ENCODE data around the gene FBLN1. TPM values are rescaled to one million over a fixed set of nuclear protein-coding genes. Genes with fewer than 3 reads are reported as not detected.
A peak's percentile ranks its signal among the peaks of the same experiment; 100 is the strongest.
"Not testable (repeated sequence)": the region's sequence is repeated elsewhere in the genome, so short reads cannot be mapped to it uniquely, and the experiment has no call there.

The FBLN1 gene
- total and polyA plus RNA-seq, 12 donors = 31.3 to 126 (median 51.0) TPM

DNA sequence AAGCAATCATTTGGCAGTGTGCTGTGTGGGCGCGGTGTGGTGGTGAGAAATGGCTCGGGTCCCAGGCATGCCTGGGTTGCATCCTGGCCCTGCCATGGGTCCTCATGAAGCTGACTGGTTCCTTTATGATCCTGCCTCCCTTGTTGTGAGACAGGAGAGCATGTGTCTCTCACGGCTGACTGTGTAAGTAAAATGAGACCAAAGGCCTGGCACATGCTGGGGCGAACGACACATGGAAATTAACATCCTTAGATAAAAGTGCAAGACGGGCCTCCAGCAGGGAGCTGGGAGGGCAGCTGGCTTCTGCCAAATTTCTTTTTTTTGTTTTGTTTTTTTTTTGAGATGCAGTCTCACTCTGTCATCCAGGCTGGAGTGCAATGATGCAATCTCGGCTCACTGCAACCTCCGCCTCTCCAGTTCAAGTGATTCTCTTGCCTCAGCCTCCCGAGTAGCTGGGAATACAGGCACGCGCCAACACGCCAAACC lies 9.4 kb upstream of the FBLN1 start:
- peaks cover 0 to 21% (median 4%) of the 10 kb centered on the region in 9 donors for H3K4me1 ChIP-seq
- no peaks in the 10 kb centered on the region for H3K36me3 ChIP-seq
- peaks cover 0 to 5% (median 0%) of the 10 kb centered on the region in 11 donors for H3K9me3 ChIP-seq
- 74 to 75% methylated on average over 13 of the region's 13 CpGs for WGBS, 2 donors
- H3K27me3 ChIP-seq = peaks cover 0 to 7% (median 3%) of the 10 kb centered on the region in 7 donors
- no peak overlapping the region for H3K4me3 ChIP-seq
- TF ChIP-seq, protein P1, sequence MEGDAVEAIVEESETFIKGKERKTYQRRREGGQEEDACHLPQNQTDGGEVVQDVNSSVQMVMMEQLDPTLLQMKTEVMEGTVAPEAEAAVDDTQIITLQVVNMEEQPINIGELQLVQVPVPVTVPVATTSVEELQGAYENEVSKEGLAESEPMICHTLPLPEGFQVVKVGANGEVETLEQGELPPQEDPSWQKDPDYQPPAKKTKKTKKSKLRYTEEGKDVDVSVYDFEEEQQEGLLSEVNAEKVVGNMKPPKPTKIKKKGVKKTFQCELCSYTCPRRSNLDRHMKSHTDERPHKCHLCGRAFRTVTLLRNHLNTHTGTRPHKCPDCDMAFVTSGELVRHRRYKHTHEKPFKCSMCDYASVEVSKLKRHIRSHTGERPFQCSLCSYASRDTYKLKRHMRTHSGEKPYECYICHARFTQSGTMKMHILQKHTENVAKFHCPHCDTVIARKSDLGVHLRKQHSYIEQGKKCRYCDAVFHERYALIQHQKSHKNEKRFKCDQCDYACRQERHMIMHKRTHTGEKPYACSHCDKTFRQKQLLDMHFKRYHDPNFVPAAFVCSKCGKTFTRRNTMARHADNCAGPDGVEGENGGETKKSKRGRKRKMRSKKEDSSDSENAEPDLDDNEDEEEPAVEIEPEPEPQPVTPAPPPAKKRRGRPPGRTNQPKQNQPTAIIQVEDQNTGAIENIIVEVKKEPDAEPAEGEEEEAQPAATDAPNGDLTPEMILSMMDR (IDR thresholded peaks at IDR 0.05) = no peak
- no peak overlapping the region for H3K27ac ChIP-seq
- DNase-seq (no peak), ATAC-seq (peak in 2 of 8 donors; percentile 44 to 61)
- intact Hi-C loops (cut with DNase I) = no loop called here

DNA sequence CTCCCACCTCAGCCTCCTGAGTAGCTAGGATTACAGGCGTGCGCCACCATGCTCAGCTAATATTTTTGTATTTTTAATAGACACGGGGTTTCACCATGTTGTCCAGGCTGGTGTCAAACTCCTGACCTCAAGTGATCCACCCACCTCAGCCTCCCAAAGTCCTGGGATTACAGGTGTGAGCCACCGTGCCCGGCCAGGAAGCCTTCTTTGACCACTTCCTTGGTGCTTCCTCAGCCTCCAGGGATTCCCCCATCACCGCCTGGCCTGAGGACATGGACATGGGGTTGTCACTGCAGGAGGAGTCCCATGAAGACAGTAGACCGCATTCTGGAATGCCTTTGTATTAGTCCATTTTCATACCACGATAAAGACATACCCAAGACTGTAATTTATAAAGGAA lies 8.4 kb upstream of the FBLN1 start:
- 84 to 90% methylated on average over 8 of the region's 8 CpGs for WGBS, 2 donors
- DNase-seq; H3K27me3 ChIP-seq; H3K36me3 ChIP-seq; ATAC-seq; H3K9me3 ChIP-seq; H3K4me3 ChIP-seq; intact Hi-C loops (cut with DNase I); H3K27ac ChIP-seq: not testable (repeated sequence)
- peaks cover 0 to 29% (median 8%) of the 10 kb centered on the region in 9 donors for H3K4me1 ChIP-seq

DNA sequence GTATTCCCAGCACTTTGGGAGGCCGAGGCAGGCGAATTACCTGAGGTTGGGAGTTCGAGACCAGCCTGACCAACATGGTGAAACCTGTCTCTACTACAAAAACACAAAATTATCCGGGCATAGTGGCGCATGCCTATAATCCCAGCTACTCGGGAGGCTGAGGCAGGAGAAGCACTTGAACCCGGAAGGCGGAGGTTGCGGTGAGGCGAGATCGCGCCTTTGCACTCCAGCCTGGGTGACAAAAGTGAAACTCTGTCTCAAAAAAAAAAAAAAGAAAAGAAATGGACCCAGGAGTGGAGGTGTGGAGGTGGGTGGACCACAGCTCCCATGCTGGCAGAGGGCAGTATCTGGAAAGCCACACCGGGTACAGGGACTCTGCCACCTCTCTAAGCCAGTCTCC lies 7.1 kb upstream of the FBLN1 start:
- not testable (repeated sequence) for ATAC-seq, DNase-seq, H3K27ac ChIP-seq, H3K4me3 ChIP-seq, H3K9me3 ChIP-seq, H3K36me3 ChIP-seq
- Histone ChIP-seq H3K27me3 (peaks cover 0 to 10% (median 3%) of the 10 kb centered on the region in 7 donors), H3K4me1 (peaks cover 0 to 30% (median 8%) of the 10 kb centered on the region in 9 donors)
- WGBS, 2 donors = 95 to 96% methylated on average over 13 of the region's 13 CpGs
- intact Hi-C loops (cut with DNase I) = loop anchor here in 2 of 10 donors (5.0 kb wide), 1 partner anchor 33 kb away; no protein-coding TSS in a partner anchor

DNA sequence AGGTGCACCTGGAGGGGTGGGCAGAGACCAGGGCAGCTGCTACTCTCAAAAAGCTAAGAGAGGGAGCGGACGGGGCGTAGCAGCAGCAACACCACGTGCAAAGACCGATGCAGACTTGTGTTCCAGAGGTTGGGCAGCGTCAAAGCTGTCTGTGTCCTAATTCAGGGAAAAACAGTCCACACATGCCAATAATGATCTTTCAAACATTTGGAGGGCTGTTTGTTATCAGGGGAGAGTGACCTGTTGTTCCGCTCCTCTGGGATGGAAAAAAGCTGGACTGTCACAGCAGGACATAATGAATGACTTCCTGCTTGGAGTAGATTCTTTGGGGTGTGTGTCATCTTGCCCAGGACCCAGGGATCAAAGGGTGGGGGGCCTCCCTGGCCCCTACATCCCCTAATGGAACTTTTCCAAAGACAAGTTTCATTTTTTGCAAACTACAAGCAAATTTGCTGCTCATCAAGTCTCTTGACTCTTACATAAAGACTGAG lies 6.2 kb upstream of the FBLN1 start:
- 34 to 42% methylated on average over 7 of the region's 7 CpGs for WGBS, 2 donors
- DNase-seq (no peak), ATAC-seq (peak in 6 of 8 donors; percentile 21 to 55 (median 31))
- H3K4me1 ChIP-seq = peaks cover 0 to 30% (median 8%) of the 10 kb centered on the region in 9 donors
- peaks cover 0 to 15% (median 6%) of the 10 kb centered on the region in 7 donors for H3K27me3 ChIP-seq
- H3K27ac ChIP-seq = peak overlapping the region in 8 of 10 donors; percentile 1 to 71 (median 44)
- no peaks in the 10 kb centered on the region for H3K36me3 ChIP-seq
- TF ChIP-seq, protein P1 (IDR thresholded peaks at IDR 0.05) = no peak
- no peak overlapping the region for H3K4me3 ChIP-seq
- no peaks in the 10 kb centered on the region for H3K9me3 ChIP-seq
- intact Hi-C loops (cut with DNase I) = loop anchor here in 2 of 10 donors (5.0 kb wide), 1 partner anchor 34 kb away; no protein-coding TSS in a partner anchor

DNA sequence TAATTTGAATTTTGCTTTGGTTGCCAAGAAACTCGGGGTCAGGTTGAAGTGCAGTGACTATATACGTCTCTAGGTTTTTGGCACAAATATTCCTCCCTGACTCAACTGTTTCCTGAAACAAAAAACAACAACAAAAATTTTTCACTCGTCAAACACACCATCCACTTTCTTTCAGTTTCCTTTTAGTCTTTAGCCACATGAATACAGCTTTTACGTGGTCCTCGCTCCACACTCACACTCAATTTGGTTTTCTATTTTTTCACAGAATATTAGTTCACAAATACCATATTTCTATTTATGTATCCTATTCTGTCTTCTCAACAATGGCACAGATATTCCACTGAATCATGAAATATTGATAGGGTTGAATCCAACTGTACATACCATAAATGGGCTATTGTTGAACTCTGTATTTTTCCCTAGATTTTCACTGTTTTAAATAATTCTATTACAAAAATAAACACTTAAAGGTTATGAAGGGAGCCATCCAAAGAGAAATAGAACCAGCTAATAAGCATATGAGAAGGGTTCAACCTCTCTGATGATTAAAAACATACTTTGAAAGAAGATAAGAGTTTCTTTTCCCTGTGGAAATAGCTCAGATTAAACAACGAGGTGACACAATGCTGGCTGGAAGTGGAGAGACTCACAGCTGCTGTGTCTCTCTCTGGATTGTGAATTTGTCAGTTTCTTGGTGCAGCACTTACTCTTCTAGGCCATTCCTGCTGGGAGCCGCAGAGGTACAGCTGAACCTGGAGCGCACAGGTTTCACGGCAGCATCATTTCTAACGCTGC lies 5.1 kb upstream of the FBLN1 start:
- intact Hi-C loops (cut with DNase I) = loop anchor here in 2 of 10 donors (5.0 kb wide), 1 partner anchor 35 kb away; no protein-coding TSS in a partner anchor
- Histone ChIP-seq H3K4me3 (peak overlapping the region in 2 of 10 donors; percentile 3 to 4), H3K27me3 (peaks cover 0 to 25% (median 13%) of the 10 kb centered on the region in 7 donors), H3K36me3 (no peaks in the 10 kb centered on the region), H3K27ac (peak overlapping the region in 9 of 10 donors; percentile 1 to 71 (median 44)), H3K4me1 (peaks cover 0 to 36% (median 8%) of the 10 kb centered on the region in 9 donors), H3K9me3 (no peaks in the 10 kb centered on the region)
- DNase-seq = no peak
- WGBS, 2 donors = 51 to 59% methylated on average over 10 of the region's 10 CpGs
- peak in 1 of 8 donors; percentile 17 for ATAC-seq
- TF ChIP-seq, protein P1 (IDR thresholded peaks at IDR 0.05) = no peak

Measured in heart right ventricle (tissue), 16 donors.